ENCODE measurements around the gene PRMT1. TPM values are rescaled to one million over a fixed set of nuclear protein-coding genes. Genes with fewer than 3 reads are reported as not detected.

The PRMT1 gene
- total RNA-seq, 1 experiment from 2014 or later: 527 TPM

- Mint-ChIP-seq H3K9me3 (no peaks in the 10 kb centered on the region), H3K4me1 (peaks cover 24% of the 10 kb centered on the region), H3K4me3 (no peak overlapping the region), H3K36me3 (peaks cover 28% of the 10 kb centered on the region), H3K27me3 (ENCODE audit: low read depth) (no peaks in the 10 kb centered on the region), H3K27ac (no peak overlapping the region; the same call in 1 of the 2 replicates)
- POLR2A ChIA-PET: interaction anchor here (0.5 kb wide), 1 partner anchor 83 kb away, joined by 7 read pairs; no protein-coding TSS in a partner anchor
- ATAC-seq (no peak), DNase-seq (ENCODE audit: low spot score) (no peak)
- TF ChIP-seq AR (CRISPR knock-in tag; IDR thresholded peaks at IDR 0.05): no peak
- no peak for TF ChIP-seq OVOL2 (CRISPR knock-in tag; IDR thresholded peaks at IDR 0.05; ENCODE audit: borderline replicate concordance)
- TF ChIP-seq GABPB1 (CRISPR knock-in tag; IDR thresholded peaks at IDR 0.05): no peak
- TF ChIP-seq ZNF512 (CRISPR knock-in tag; IDR thresholded peaks at IDR 0.05; ENCODE audit: borderline replicate concordance): no peak
- TF ChIP-seq HMGXB4 (CRISPR knock-in tag; IDR thresholded peaks at IDR 0.05): no peak
- TF ChIP-seq AFF4 (CRISPR knock-in tag; IDR thresholded peaks at IDR 0.05; ENCODE audit: borderline replicate concordance): no peak
- no peak for TF ChIP-seq MXD4 (CRISPR knock-in tag; IDR thresholded peaks at IDR 0.05; ENCODE audit: borderline replicate concordance)
- TF ChIP-seq SOX15 (CRISPR knock-in tag; IDR thresholded peaks at IDR 0.05): no peak
- no peak for TF ChIP-seq PRRX2 (CRISPR knock-in tag; IDR thresholded peaks at IDR 0.05)
- TF ChIP-seq JAZF1 (CRISPR knock-in tag; IDR thresholded peaks at IDR 0.05): no peak
- no peak for TF ChIP-seq RORB (CRISPR knock-in tag; IDR thresholded peaks at IDR 0.05)
- TF ChIP-seq TP53 (CRISPR knock-in tag; IDR thresholded peaks at IDR 0.05): no peak
- TF ChIP-seq ZNF671 (CRISPR knock-in tag; IDR thresholded peaks at IDR 0.05): no peak
- no peak for TF ChIP-seq GRHL2 (CRISPR knock-in tag; IDR thresholded peaks at IDR 0.05; ENCODE audit: insufficient replicate concordance, severe bottlenecking)
- TF ChIP-seq USF1 (CRISPR knock-in tag; IDR thresholded peaks at IDR 0.05): no peak
- no peak for TF ChIP-seq FOXP4 (CRISPR knock-in tag; IDR thresholded peaks at IDR 0.05)
- CTCF ChIA-PET: interaction anchor here (0.5 kb wide), 1 partner anchor 995 kb away, joined by 3 read pairs; no protein-coding TSS in a partner anchor
Measured at GRCh38 chr19:49646586-49646985, 30.5 kb upstream of the PRMT1 start.

Measured in WTC11 (cell line).